Hepatocyte (in vitro differentiated cells): ENCODE data around the gene ZFHX3. TPM values are rescaled to one million over a fixed set of nuclear protein-coding genes. Genes with fewer than 3 reads are reported as not detected.

Experiments used
- DNase-seq: peaks from one replicate; pipeline ENCODE4 v3.0.0-alpha.2; 2016; ENCODE audit warnings: low spot score
- H2AFZ ChIP-seq: fragments of 200-600 bp; sonication (generic); 2 replicates; pipeline ENCODE4 v1.6.0; 2016; ENCODE audit warnings: antibody characterized with exemption, mild to moderate bottlenecking
- H3K27ac ChIP-seq: fragments of 200-600 bp; sonication (generic); 2 replicates; pipeline ENCODE4 v1.5.1; 2016; ENCODE audit warnings: mild to moderate bottlenecking
- H3K27me3 ChIP-seq: fragments of 200-600 bp; sonication (generic); 2 replicates; pipeline ENCODE4 v1.6.1; 2016
- H3K36me3 ChIP-seq: fragments of 200-600 bp; sonication (generic); replicated peaks from 2 replicates; pipeline ENCODE4 v1.5.1; 2016; ENCODE audit warnings: low read depth; ENCODE audit not compliant: insufficient read depth
- H3K4me1 ChIP-seq: fragments of 200-600 bp; sonication (generic); 2 replicates; pipeline ENCODE4 v1.5.1; 2016; ENCODE audit warnings: mild to moderate bottlenecking, moderate library complexity; ENCODE audit not compliant: insufficient read depth
- H3K4me2 ChIP-seq: fragments of 200-600 bp; sonication (generic); 2 replicates; pipeline ENCODE4 v1.6.0; 2016
- H3K4me3 ChIP-seq: fragments of 200-600 bp; sonication (generic); 2 replicates; pipeline ENCODE4 v1.5.1; 2016; ENCODE audit warnings: mild to moderate bottlenecking
- H3K79me2 ChIP-seq: fragments of 200-600 bp; sonication (generic); 2 replicates; pipeline ENCODE4 v1.6.0; 2017; ENCODE audit warnings: mild to moderate bottlenecking
- H3K9me2 ChIP-seq: fragments of 200-600 bp; sonication (generic); replicated peaks from 2 replicates; pipeline ENCODE4 v1.6.0; 2017; ENCODE audit warnings: mild to moderate bottlenecking; ENCODE audit not compliant: insufficient read depth
- H3K9me3 ChIP-seq: fragments of 200-600 bp; sonication (generic); 2 replicates; pipeline ENCODE4 v1.5.1; 2016; ENCODE audit warnings: low read depth, mild to moderate bottlenecking
- H4K20me1 ChIP-seq: fragments of 200-600 bp; sonication (generic); 2 replicates; pipeline ENCODE4 v1.6.0; 2016; ENCODE audit warnings: mild to moderate bottlenecking; ENCODE audit not compliant: insufficient read depth, poor library complexity, severe bottlenecking
- CTCF ChIP-seq: fragments of 200-600 bp; sonication (generic); IDR thresholded peaks from 2 replicates; pipeline ENCODE4 v1.5.1; 2016; ENCODE audit warnings: antibody characterized with exemption, mild to moderate bottlenecking; ENCODE audit not compliant: poor library complexity
- EZH2 ChIP-seq: fragments of 200-600 bp; sonication (generic); IDR thresholded peaks from 2 replicates; pipeline ENCODE4 v1.6.1; 2016; ENCODE audit warnings: antibody characterized with exemption, mild to moderate bottlenecking, borderline replicate concordance
- EZH2phosphoT487 ChIP-seq: fragments of 200-600 bp; sonication (generic); IDR thresholded peaks from one replicate; pipeline ENCODE4 v1.6.1; 2018; ENCODE audit warnings: antibody characterized with exemption, mild to moderate bottlenecking, low read depth, moderate library complexity; ENCODE audit not compliant: unreplicated experiment, severe bottlenecking
- WGBS: methylation state at CpG from one replicate; pipeline ENCODE4 v1.1.6; 2016; ENCODE audit warnings: low lambda C conversion rate; ENCODE audit errors: missing lambda C conversion rate; 5-methylcytosine and 5-hydroxymethylcytosine counted together
- polyA plus RNA-seq: library from polyadenylated mRNA; unstranded; fragments of >200 nt; fragmentation: Nextera tagmentation; extraction: Ambion mirVana; gene quantifications from 2 replicates; pipeline ENCODE4 v1.2.1, GENCODE V29; 2016
- total RNA-seq: library from RNA; depleted of rRNA; stranded (reverse); fragments of >200 nt; gene quantifications from 2 replicates; pipeline ENCODE4 v1.2.3, GENCODE V29; 2014

Gene ZFHX3
- total and polyA plus RNA-seq, 2 experiments from 2014 or later, result 6.4 to 11.6 TPM

GRCh38 chr16:72818236-72818845 is 229.6 kb downstream of the ZFHX3 start:
- no peak for DNase-seq
- H2AFZ ChIP-seq, result no peak overlapping the region
- no peak overlapping the region for H3K4me2 ChIP-seq
- H3K27ac ChIP-seq, result no peak overlapping the region
- no peak overlapping the region for H3K4me3 ChIP-seq
- no peaks in the 10 kb centered on the region for H3K9me3 ChIP-seq
- peaks cover 4% of the 10 kb centered on the region for H3K4me1 ChIP-seq
- H4K20me1 ChIP-seq, result peaks cover 4% of the 10 kb centered on the region
- no peaks in the 10 kb centered on the region for H3K36me3 ChIP-seq
- 100% methylated on average over 4 of the region's 4 CpGs for WGBS
- TF ChIP-seq EZH2phosphoT487, result no peak
- TF ChIP-seq EZH2, result no peak
- no peak for TF ChIP-seq CTCF
- no peaks in the 10 kb centered on the region for H3K9me2 ChIP-seq
- H3K79me2 ChIP-seq, result peaks cover 2% of the 10 kb centered on the region
- no peaks in the 10 kb centered on the region for H3K27me3 ChIP-seq

- 90% methylated on average over 5 of the region's 5 CpGs for WGBS
- Histone ChIP-seq H3K27me3 (no peaks in the 10 kb centered on the region), H3K79me2 (peaks cover 2% of the 10 kb centered on the region), H2AFZ (no peak overlapping the region), H3K4me2 (no peak overlapping the region), H3K36me3 (no peaks in the 10 kb centered on the region), H3K4me3 (no peak overlapping the region), H3K9me2 (no peaks in the 10 kb centered on the region), H3K9me3 (no peaks in the 10 kb centered on the region), H4K20me1 (peaks cover 4% of the 10 kb centered on the region), H3K27ac (no peak overlapping the region), H3K4me1 (peaks cover 4% of the 10 kb centered on the region)
- TF ChIP-seq EZH2 (no peak), EZH2phosphoT487 (no peak), CTCF (no peak)
- no peak for DNase-seq
Observed at GRCh38 chr16:72815348-72816318, 232.3 kb downstream of the ZFHX3 start.

GRCh38 chr16:72814226-72814625 is 233.7 kb downstream of the ZFHX3 start:
- no peak overlapping the region for H3K4me2 ChIP-seq
- H3K36me3 ChIP-seq, result no peaks in the 10 kb centered on the region
- 95% methylated on average over 2 of the region's 2 CpGs for WGBS
- no peaks in the 10 kb centered on the region for H3K9me3 ChIP-seq
- no peak overlapping the region for H3K27ac ChIP-seq
- peaks cover 4% of the 10 kb centered on the region for H3K4me1 ChIP-seq
- H3K27me3 ChIP-seq, result no peaks in the 10 kb centered on the region
- H2AFZ ChIP-seq, result no peak overlapping the region
- peaks cover 4% of the 10 kb centered on the region for H4K20me1 ChIP-seq
- H3K4me3 ChIP-seq, result no peak overlapping the region
- DNase-seq, result no peak
- no peaks in the 10 kb centered on the region for H3K9me2 ChIP-seq
- TF ChIP-seq EZH2 (no peak), CTCF (no peak), EZH2phosphoT487 (no peak)
- H3K79me2 ChIP-seq, result peaks cover 2% of the 10 kb centered on the region
